ENCODE results near the gene KCNJ12.

GRCh38 chr17:21453144-21453898, 77.2 kb downstream of the KCNJ12 start:
- TF ChIP-seq, protein P1, sequence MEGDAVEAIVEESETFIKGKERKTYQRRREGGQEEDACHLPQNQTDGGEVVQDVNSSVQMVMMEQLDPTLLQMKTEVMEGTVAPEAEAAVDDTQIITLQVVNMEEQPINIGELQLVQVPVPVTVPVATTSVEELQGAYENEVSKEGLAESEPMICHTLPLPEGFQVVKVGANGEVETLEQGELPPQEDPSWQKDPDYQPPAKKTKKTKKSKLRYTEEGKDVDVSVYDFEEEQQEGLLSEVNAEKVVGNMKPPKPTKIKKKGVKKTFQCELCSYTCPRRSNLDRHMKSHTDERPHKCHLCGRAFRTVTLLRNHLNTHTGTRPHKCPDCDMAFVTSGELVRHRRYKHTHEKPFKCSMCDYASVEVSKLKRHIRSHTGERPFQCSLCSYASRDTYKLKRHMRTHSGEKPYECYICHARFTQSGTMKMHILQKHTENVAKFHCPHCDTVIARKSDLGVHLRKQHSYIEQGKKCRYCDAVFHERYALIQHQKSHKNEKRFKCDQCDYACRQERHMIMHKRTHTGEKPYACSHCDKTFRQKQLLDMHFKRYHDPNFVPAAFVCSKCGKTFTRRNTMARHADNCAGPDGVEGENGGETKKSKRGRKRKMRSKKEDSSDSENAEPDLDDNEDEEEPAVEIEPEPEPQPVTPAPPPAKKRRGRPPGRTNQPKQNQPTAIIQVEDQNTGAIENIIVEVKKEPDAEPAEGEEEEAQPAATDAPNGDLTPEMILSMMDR (IDR thresholded peaks at IDR 0.05 in 2 of 3, conservative IDR thresholded peaks at IDR 0.05 in 1 of 3; ENCODE audit: borderline replicate concordance in 1 of 3, insufficient read depth in 1 of 3, low read depth in 2 of 3, low read length in 2 of 3) = no peak
- TF ChIP-seq ZNF274 (IDR thresholded peaks at IDR 0.05; ENCODE audit: low read depth, low read length) (no peak), POLR2A (IDR thresholded peaks at IDR 0.05; ENCODE audit: borderline replicate concordance, extremely low read depth, insufficient read depth, insufficient read length) (no peak), EZH2phosphoT487 (IDR thresholded peaks at IDR 0.05; ENCODE audit: borderline replicate concordance) (no peak), TCF7L2 (IDR thresholded peaks at IDR 0.05; ENCODE audit: borderline replicate concordance, extremely low read depth, insufficient read depth, insufficient read length) (no peak), POLR2AphosphoS5 (IDR thresholded peaks at IDR 0.05; ENCODE audit: low read depth, low read length) (no peak), EZH2 (IDR thresholded peaks at IDR 0.05) (no peak)
- TF ChIP-seq, protein P2, sequence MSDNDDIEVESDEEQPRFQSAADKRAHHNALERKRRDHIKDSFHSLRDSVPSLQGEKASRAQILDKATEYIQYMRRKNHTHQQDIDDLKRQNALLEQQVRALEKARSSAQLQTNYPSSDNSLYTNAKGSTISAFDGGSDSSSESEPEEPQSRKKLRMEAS (IDR thresholded peaks at IDR 0.05) = no peak
- TF ChIP-seq, protein P3, sequence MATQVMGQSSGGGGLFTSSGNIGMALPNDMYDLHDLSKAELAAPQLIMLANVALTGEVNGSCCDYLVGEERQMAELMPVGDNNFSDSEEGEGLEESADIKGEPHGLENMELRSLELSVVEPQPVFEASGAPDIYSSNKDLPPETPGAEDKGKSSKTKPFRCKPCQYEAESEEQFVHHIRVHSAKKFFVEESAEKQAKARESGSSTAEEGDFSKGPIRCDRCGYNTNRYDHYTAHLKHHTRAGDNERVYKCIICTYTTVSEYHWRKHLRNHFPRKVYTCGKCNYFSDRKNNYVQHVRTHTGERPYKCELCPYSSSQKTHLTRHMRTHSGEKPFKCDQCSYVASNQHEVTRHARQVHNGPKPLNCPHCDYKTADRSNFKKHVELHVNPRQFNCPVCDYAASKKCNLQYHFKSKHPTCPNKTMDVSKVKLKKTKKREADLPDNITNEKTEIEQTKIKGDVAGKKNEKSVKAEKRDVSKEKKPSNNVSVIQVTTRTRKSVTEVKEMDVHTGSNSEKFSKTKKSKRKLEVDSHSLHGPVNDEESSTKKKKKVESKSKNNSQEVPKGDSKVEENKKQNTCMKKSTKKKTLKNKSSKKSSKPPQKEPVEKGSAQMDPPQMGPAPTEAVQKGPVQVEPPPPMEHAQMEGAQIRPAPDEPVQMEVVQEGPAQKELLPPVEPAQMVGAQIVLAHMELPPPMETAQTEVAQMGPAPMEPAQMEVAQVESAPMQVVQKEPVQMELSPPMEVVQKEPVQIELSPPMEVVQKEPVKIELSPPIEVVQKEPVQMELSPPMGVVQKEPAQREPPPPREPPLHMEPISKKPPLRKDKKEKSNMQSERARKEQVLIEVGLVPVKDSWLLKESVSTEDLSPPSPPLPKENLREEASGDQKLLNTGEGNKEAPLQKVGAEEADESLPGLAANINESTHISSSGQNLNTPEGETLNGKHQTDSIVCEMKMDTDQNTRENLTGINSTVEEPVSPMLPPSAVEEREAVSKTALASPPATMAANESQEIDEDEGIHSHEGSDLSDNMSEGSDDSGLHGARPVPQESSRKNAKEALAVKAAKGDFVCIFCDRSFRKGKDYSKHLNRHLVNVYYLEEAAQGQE (IDR thresholded peaks at IDR 0.05; ENCODE audit: low read depth) = no peak
- TF ChIP-seq, protein P4, sequence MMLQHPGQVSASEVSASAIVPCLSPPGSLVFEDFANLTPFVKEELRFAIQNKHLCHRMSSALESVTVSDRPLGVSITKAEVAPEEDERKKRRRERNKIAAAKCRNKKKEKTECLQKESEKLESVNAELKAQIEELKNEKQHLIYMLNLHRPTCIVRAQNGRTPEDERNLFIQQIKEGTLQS (IDR thresholded peaks at IDR 0.05) = no peak

Measured in HCT116 (cell line).